ENCODE data around the gene MBD6.

Gene MBD6

DNA sequence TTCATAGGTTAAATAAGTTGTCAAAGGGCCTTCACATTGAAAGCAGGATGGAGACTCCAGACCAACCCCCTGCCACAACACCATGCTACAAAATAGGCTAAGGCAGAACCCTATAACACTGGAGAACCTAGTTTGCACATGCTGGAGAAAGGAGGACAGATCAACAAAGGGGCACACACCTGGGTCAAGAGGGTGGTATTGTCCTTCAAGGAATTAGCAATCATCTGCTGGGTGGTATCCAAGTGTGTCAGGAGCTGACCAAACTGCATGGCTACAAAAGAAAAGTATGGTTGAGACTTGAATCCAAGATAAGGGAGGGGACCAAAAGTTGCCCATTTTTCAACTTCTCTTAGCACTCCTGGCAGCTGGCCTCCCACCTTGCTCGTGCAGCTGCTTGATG is 9.2 kb downstream of the MBD6 start:
- H3K4me1 Mint-ChIP-seq: peaks cover 3% of the 10 kb centered on the region
- peaks cover 69% of the 10 kb centered on the region for H3K36me3 Mint-ChIP-seq (ENCODE audit: low read depth)

DNA sequence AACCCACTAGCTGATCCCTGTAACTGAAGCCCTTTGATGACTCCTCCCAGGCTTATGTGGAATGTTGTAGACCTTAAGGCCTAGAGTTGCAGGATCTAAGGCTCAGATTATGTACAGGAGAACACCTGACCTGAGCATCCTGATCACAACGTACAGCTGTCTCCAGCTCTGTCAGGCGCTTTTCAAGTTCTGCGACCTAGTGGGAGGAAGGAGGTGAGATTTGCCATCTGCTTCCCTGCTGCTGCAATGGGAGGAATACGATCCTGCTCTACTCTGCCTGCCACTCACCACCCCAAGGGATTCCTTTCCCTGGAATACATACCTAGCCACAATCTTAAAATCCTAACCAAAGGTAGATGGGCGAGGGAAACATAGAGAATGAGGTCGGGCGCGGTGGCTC is 10.5 kb downstream of the MBD6 start:
- Mint-ChIP-seq H3K9me3 (no peaks in the 10 kb centered on the region), H3K4me3 (no peak overlapping the region), H3K36me3 (ENCODE audit: low read depth) (peaks cover 75% of the 10 kb centered on the region), H3K27me3 (ENCODE audit: low read depth, poor library complexity) (peaks cover 5% of the 10 kb centered on the region), H3K27ac (peak overlapping the region; percentile 14), H3K4me1 (no peaks in the 10 kb centered on the region)
- no peak for DNase-seq
- TF ChIP-seq, protein P1, sequence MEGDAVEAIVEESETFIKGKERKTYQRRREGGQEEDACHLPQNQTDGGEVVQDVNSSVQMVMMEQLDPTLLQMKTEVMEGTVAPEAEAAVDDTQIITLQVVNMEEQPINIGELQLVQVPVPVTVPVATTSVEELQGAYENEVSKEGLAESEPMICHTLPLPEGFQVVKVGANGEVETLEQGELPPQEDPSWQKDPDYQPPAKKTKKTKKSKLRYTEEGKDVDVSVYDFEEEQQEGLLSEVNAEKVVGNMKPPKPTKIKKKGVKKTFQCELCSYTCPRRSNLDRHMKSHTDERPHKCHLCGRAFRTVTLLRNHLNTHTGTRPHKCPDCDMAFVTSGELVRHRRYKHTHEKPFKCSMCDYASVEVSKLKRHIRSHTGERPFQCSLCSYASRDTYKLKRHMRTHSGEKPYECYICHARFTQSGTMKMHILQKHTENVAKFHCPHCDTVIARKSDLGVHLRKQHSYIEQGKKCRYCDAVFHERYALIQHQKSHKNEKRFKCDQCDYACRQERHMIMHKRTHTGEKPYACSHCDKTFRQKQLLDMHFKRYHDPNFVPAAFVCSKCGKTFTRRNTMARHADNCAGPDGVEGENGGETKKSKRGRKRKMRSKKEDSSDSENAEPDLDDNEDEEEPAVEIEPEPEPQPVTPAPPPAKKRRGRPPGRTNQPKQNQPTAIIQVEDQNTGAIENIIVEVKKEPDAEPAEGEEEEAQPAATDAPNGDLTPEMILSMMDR (IDR thresholded peaks at IDR 0.05): no peak

More for the DNA sequence above, 9.2 kb downstream of the MBD6 start:
- peaks cover 5% of the 10 kb centered on the region for H3K27me3 Mint-ChIP-seq (ENCODE audit: low read depth, poor library complexity)
- H3K27ac Mint-ChIP-seq: peak overlapping the region; percentile 66
- no peak for DNase-seq
- TF ChIP-seq, protein P1 (IDR thresholded peaks at IDR 0.05): no peak
- no peaks in the 10 kb centered on the region for H3K9me3 Mint-ChIP-seq
- no peak overlapping the region for H3K4me3 Mint-ChIP-seq

DNA sequence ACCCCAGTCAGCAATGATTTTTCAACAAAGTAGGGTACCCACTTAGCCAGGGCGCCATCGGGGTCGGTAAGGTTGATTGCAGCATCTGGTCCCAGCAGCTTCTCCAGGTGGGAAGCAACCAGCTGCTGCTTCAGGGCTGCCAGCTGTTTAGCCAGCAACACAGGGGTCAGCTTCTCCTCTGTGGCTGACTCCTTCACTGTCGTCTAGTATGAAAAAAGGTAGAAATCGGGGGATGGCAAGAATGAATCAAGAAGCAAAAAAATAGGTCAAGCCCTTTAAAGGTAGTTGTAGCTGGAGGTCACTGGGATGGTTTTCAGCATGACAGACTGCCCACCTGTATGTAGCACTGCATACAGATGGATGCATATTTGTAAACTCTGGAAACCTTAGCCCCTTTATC is 11.6 kb downstream of the MBD6 start:
- no peaks in the 10 kb centered on the region for H3K9me3 Mint-ChIP-seq
- H3K36me3 Mint-ChIP-seq (ENCODE audit: low read depth): peaks cover 85% of the 10 kb centered on the region
- no peak overlapping the region for H3K4me3 Mint-ChIP-seq
- DNase-seq: no peak
- peaks cover 5% of the 10 kb centered on the region for H3K27me3 Mint-ChIP-seq (ENCODE audit: low read depth, poor library complexity)
- TF ChIP-seq, protein P1 (IDR thresholded peaks at IDR 0.05): no peak
- peaks cover 5% of the 10 kb centered on the region for H3K4me1 Mint-ChIP-seq
- no peak overlapping the region for H3K27ac Mint-ChIP-seq

DNA sequence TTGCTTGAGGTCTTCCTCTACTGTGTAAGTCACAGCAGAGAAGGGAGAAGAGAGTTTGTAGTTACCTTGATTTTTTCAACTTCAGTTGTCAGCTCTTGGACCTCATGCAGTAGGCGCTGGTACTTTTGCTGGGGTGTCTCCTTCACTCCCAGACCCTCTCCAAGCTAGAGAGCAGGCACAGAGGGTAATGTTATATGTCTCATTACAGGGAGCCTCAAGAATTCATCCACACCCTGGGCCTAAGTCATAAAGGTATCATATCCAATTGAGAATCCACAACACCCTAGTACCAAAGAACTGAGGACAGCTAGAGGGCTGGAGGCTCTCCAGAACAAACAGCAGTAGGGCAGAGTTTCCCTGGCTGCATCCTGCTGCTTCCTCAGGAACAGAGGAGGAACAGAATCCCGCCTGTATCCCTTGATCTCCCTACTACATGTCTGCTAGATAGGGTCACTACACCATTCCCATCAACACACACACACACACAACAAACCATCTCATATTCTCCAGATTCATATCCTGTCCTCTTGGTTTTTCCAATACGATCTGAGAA is 12.4 kb downstream of the MBD6 start:
- peaks cover 5% of the 10 kb centered on the region for H3K4me1 Mint-ChIP-seq
- H3K36me3 Mint-ChIP-seq (ENCODE audit: low read depth): peaks cover 78% of the 10 kb centered on the region
- peaks cover 5% of the 10 kb centered on the region for H3K27me3 Mint-ChIP-seq (ENCODE audit: low read depth, poor library complexity)
- TF ChIP-seq, protein P1 (IDR thresholded peaks at IDR 0.05): no peak
- no peak overlapping the region for H3K4me3 Mint-ChIP-seq
- no peaks in the 10 kb centered on the region for H3K9me3 Mint-ChIP-seq
- DNase-seq: no peak
- no peak overlapping the region for H3K27ac Mint-ChIP-seq

DNA sequence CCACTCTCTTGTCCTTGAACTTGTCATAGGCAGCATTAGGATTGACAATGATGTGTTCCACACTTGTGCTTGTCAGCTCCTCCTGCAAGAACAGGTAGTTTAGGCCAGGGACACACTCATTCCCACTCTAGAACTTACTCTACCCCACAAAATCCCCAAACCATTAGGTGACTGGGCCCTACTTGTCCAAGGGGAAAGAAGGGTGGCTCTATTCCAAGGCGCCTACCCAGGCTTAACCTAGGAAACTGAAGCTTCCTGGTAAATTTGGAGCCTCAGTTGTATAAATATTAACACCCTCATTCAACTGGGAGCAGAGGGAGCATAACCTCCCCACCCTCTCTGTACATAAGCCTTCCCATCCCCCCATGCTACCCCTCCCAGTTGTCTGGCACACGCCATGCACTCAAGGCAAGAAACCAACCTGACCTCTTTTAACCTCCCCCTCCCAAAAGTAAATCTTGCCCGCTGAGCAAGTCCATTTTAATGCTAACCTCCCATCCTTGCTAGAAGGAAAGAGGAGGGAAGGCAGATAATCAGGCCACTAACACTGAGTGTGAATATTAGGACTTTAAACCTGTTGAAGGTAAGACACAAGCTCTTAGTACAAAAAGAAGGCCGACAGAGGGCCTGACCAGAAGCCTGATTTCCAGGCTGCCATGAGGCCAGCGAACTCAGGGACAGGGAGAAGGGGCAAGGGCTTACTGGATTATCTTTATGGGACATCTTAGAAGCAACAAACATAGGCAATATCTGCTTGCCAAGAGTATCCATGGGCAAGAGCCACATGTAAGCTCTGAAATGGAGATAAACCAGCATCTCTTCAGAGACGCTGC is 13.4 kb downstream of the MBD6 start:
- H3K27ac Mint-ChIP-seq: no peak overlapping the region
- H3K4me3 Mint-ChIP-seq: no peak overlapping the region
- H3K4me1 Mint-ChIP-seq: peaks cover 13% of the 10 kb centered on the region
- TF ChIP-seq, protein P1 (IDR thresholded peaks at IDR 0.05): no peak
- no peak for DNase-seq
- H3K9me3 Mint-ChIP-seq: no peaks in the 10 kb centered on the region
- H3K27me3 Mint-ChIP-seq (ENCODE audit: low read depth, poor library complexity): peaks cover 5% of the 10 kb centered on the region
- peaks cover 77% of the 10 kb centered on the region for H3K36me3 Mint-ChIP-seq (ENCODE audit: low read depth)

DNA sequence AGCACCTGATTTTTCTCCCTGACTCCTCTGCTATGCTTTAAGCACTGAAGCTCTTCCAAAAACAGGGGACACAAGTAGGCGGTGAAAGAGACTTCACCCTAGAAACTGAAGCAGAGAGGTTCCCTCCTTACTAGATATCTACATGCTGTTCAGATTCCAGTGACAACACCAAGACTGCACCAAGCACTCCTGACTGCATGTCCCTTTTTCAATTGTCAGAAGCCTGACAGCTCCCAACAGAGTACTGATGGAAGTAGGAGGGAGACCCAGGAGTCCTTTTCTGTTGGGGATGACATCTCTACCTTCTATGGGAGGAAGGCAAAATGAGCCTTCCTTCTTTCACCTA is 13.9 kb downstream of the MBD6 start:
- Mint-ChIP-seq H3K4me1 (peaks cover 18% of the 10 kb centered on the region), H3K27me3 (ENCODE audit: low read depth, poor library complexity) (peaks cover 3% of the 10 kb centered on the region), H3K4me3 (no peak overlapping the region), H3K9me3 (no peaks in the 10 kb centered on the region), H3K36me3 (ENCODE audit: low read depth) (peaks cover 73% of the 10 kb centered on the region), H3K27ac (no peak overlapping the region)
- TF ChIP-seq, protein P1 (IDR thresholded peaks at IDR 0.05): no peak
- no peak for DNase-seq

Measured in nephron progenitor cell (in vitro differentiated cells).